Measurements from ENCODE around the gene PID1.

PID1 gene

DNA sequence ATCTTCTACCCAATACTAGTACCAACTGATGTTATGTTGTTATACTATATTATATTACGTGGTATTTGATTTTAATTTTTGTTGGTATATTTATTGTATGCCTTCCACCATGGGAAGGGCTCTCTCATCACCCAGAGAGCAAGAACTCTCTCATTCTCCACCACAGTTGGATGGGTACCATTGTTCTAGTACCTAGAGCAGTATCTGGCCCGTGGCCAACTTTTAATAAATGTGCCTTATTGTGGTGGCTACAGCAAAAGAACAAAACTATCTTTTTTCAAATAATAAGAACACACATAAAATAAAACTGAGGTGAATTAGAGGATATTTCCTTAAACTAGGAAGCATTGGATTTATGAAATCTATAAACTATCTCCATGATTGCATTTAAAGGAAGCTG lies 71.8 kb downstream of the PID1 start:
- Histone ChIP-seq H3K36me3 (ENCODE audit: insufficient read depth) (no peaks in the 10 kb centered on the region), H3K4me3 (IDR thresholded peaks at IDR 0.05; ENCODE audit: insufficient read depth, low read depth, low read length) (no peak overlapping the region), H3K79me2 (ENCODE audit: insufficient read depth, low read depth) (no peaks in the 10 kb centered on the region), H2AFZ (ENCODE audit: low read depth) (no peak overlapping the region), H3K9ac (no peak overlapping the region), H3K4me2 (no peak overlapping the region), H4K20me1 (ENCODE audit: insufficient read depth) (no peaks in the 10 kb centered on the region), H3K4me1 (ENCODE audit: low read depth, poor library complexity, severe bottlenecking) (no peaks in the 10 kb centered on the region), H3K27me3 (ENCODE audit: insufficient read depth, low read depth) (no peaks in the 10 kb centered on the region), H3K27ac (no peak overlapping the region)
- TF ChIP-seq, protein P1, sequence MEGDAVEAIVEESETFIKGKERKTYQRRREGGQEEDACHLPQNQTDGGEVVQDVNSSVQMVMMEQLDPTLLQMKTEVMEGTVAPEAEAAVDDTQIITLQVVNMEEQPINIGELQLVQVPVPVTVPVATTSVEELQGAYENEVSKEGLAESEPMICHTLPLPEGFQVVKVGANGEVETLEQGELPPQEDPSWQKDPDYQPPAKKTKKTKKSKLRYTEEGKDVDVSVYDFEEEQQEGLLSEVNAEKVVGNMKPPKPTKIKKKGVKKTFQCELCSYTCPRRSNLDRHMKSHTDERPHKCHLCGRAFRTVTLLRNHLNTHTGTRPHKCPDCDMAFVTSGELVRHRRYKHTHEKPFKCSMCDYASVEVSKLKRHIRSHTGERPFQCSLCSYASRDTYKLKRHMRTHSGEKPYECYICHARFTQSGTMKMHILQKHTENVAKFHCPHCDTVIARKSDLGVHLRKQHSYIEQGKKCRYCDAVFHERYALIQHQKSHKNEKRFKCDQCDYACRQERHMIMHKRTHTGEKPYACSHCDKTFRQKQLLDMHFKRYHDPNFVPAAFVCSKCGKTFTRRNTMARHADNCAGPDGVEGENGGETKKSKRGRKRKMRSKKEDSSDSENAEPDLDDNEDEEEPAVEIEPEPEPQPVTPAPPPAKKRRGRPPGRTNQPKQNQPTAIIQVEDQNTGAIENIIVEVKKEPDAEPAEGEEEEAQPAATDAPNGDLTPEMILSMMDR (conservative IDR thresholded peaks at IDR 0.05; ENCODE audit: low read depth, low read length): no peak

DNA sequence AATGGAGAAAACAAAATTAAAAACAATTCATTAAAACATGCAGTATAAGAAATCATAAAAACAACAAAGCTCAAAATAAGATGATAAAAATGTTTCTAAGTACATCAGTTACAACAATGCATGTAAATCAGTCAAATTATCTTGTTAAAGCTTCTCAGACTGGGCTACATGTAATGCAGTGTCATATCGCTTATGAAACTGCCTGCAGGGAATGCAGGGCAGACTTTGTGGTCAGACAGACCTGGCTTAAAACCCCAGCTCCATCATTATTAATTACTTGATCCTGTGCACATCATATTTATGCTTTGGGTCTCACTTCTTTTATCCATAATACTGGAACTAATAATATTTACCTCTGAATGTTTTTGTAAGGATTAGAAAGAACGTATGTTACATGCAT lies 74.6 kb downstream of the PID1 start:
- TF ChIP-seq, protein P1 (conservative IDR thresholded peaks at IDR 0.05; ENCODE audit: low read depth, low read length): no peak
- no peak overlapping the region for H3K4me2 ChIP-seq
- H3K27me3 ChIP-seq (ENCODE audit: insufficient read depth, low read depth): no peaks in the 10 kb centered on the region
- no peak overlapping the region for H2AFZ ChIP-seq (ENCODE audit: low read depth)
- H3K36me3 ChIP-seq (ENCODE audit: insufficient read depth): no peaks in the 10 kb centered on the region
- H3K9ac ChIP-seq: no peak overlapping the region
- no peak overlapping the region for H3K4me3 ChIP-seq (IDR thresholded peaks at IDR 0.05; ENCODE audit: insufficient read depth, low read depth, low read length)
- H3K79me2 ChIP-seq (ENCODE audit: insufficient read depth, low read depth): no peaks in the 10 kb centered on the region
- no peak overlapping the region for H3K27ac ChIP-seq
- H4K20me1 ChIP-seq (ENCODE audit: insufficient read depth): no peaks in the 10 kb centered on the region
- no peaks in the 10 kb centered on the region for H3K4me1 ChIP-seq (ENCODE audit: low read depth, poor library complexity, severe bottlenecking)

DNA sequence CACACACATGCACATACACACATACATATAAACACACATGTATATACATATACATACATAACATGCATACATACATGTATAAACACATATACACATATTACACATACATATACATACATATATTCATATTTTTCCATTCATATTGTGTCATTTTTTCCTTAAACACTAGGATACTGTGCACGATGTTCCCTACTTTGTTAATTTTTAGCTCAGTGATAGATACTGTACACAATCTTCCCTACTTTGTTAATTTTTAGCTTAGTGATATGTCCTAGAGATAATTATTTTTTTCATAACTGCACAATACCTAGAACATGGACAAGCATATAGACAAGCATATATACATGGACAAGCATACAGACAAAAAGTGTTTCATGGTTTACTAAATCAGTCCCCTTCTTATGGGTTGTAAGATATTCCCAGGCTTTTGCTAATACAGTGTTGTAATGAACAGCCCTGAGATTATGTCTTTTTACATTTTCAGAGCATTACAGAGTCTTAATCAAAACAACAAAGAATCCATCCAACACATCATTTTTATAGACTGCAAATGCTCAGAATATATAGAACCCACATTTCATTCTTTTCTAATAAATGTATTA lies 75.6 kb downstream of the PID1 start:
- no peak overlapping the region for H3K4me2 ChIP-seq
- H4K20me1 ChIP-seq (ENCODE audit: insufficient read depth): no peaks in the 10 kb centered on the region
- TF ChIP-seq, protein P1 (conservative IDR thresholded peaks at IDR 0.05; ENCODE audit: low read depth, low read length): no peak
- no peak overlapping the region for H3K4me3 ChIP-seq (IDR thresholded peaks at IDR 0.05; ENCODE audit: insufficient read depth, low read depth, low read length)
- H3K9ac ChIP-seq: no peak overlapping the region
- no peaks in the 10 kb centered on the region for H3K36me3 ChIP-seq (ENCODE audit: insufficient read depth)
- no peaks in the 10 kb centered on the region for H3K27me3 ChIP-seq (ENCODE audit: insufficient read depth, low read depth)
- no peaks in the 10 kb centered on the region for H3K4me1 ChIP-seq (ENCODE audit: low read depth, poor library complexity, severe bottlenecking)
- H2AFZ ChIP-seq (ENCODE audit: low read depth): no peak overlapping the region
- H3K27ac ChIP-seq: no peak overlapping the region
- H3K79me2 ChIP-seq (ENCODE audit: insufficient read depth, low read depth): no peaks in the 10 kb centered on the region

DNA sequence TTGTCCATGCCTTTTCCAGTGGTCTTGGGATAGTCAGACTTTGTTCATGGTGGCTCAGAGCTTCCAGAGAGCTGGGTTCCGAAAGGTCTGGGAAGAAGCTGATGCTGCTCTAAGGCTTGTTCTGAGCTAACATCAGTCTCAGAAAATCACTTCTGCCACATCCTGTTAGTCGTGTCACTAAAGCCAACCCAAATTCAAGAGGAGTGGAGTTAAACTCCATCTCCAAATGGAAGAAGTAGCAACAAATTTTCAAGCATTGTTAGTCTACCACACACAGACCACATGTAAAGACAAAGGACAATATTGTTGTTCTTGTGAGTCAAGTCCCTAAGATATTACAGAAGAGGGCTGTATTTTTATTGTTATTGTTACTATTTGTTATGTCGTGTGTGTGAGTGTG lies 77.8 kb downstream of the PID1 start:
- Histone ChIP-seq H3K4me2 (no peak overlapping the region), H3K27ac (no peak overlapping the region), H3K4me1 (ENCODE audit: low read depth, poor library complexity, severe bottlenecking) (no peaks in the 10 kb centered on the region), H2AFZ (ENCODE audit: low read depth) (no peak overlapping the region), H3K9ac (no peak overlapping the region), H3K27me3 (ENCODE audit: insufficient read depth, low read depth) (no peaks in the 10 kb centered on the region), H3K36me3 (ENCODE audit: insufficient read depth) (no peaks in the 10 kb centered on the region), H3K79me2 (ENCODE audit: insufficient read depth, low read depth) (no peaks in the 10 kb centered on the region), H4K20me1 (ENCODE audit: insufficient read depth) (no peaks in the 10 kb centered on the region), H3K4me3 (IDR thresholded peaks at IDR 0.05; ENCODE audit: insufficient read depth, low read depth, low read length) (no peak overlapping the region)
- TF ChIP-seq, protein P1 (conservative IDR thresholded peaks at IDR 0.05; ENCODE audit: low read depth, low read length): no peak
